Liver (tissue), 9 donors: ENCODE data around the gene GZMM. TPM values are rescaled to one million over a fixed set of nuclear protein-coding genes. Genes with fewer than 3 reads are reported as not detected.

Experiments used
- DNase-seq: peaks from one replicate; pipeline ENCODE4 v3.0.0-alpha.2; 2017; ENCODE audit warnings: low spot score
- H3K27ac ChIP-seq, 2 donors: one replicate each; pipeline ENCODE4 v1.7.0; 2013; ENCODE audit warnings: inconsistent platforms in 2 of 2, low read length in 2 of 2, control low read depth in 1 of 2, low read depth in 1 of 2, mild to moderate bottlenecking in 1 of 2
- H3K27me3 ChIP-seq, 4 donors: one replicate each; pipeline versions ENCODE4 v1.6.1 to v1.7.0; 2013; ENCODE audit warnings: low read length in 3 of 4, inconsistent platforms in 1 of 4, mild to moderate bottlenecking in 1 of 4, moderate library complexity in 1 of 4; ENCODE audit not compliant: control insufficient read depth in 4 of 4, insufficient read depth in 4 of 4
- H3K36me3 ChIP-seq, 4 donors: one replicate each; pipeline versions ENCODE4 v1.6.1 to v1.7.0; 2013; ENCODE audit warnings: low read length in 3 of 4, mild to moderate bottlenecking in 3 of 4, low read depth in 1 of 4, moderate library complexity in 1 of 4; ENCODE audit not compliant: control insufficient read depth in 4 of 4, insufficient read depth in 3 of 4
- H3K4me1 ChIP-seq, 4 donors: one replicate each; pipeline versions ENCODE4 v1.6.1 to v1.7.0; 2013; ENCODE audit warnings: low read length in 3 of 4, mild to moderate bottlenecking in 3 of 4, moderate library complexity in 1 of 4; ENCODE audit not compliant: control insufficient read depth in 4 of 4, insufficient read depth in 4 of 4
- H3K4me3 ChIP-seq, 3 donors: one replicate each; pipeline versions ENCODE4 v1.6.1 to v1.7.0; 2013; ENCODE audit warnings: low read length in 3 of 3, control low read depth in 1 of 3, low read depth in 1 of 3, mild to moderate bottlenecking in 1 of 3
- H3K9ac ChIP-seq, 2 donors: one replicate each; pipeline ENCODE4 v1.7.0; 2013; ENCODE audit warnings: low read length in 2 of 2, mild to moderate bottlenecking in 2 of 2, moderate library complexity in 2 of 2, control low read depth in 1 of 2, low read depth in 1 of 2
- H3K9me3 ChIP-seq, 4 donors: one replicate each; pipeline versions ENCODE4 v1.6.1 to v1.7.0; 2013; ENCODE audit warnings: low read length in 3 of 4; ENCODE audit not compliant: control insufficient read depth in 4 of 4
- EGR1 ChIP-seq, 2 donors: IDR thresholded peaks; 2 replicates each; pipeline ENCODE4 v1.6.1; 2016 to 2018; ENCODE audit warnings: antibody characterized with exemption in 2 of 2, low read depth in 2 of 2
- FOXA1 ChIP-seq: IDR thresholded peaks from 2 replicates; pipeline ENCODE4 v1.6.1; 2016; ENCODE audit warnings: antibody characterized with exemption
- FOXA2 ChIP-seq: IDR thresholded peaks from 2 replicates; pipeline ENCODE4 v1.6.1; 2016; ENCODE audit warnings: antibody characterized with exemption
- GABPA ChIP-seq, 2 donors: IDR thresholded peaks in 1 of 2; conservative IDR thresholded peaks in 1 of 2; 2 replicates each; pipeline ENCODE4 v1.6.1; 2016; ENCODE audit warnings: antibody characterized with exemption in 2 of 2, mild to moderate bottlenecking in 1 of 2, moderate library complexity in 1 of 2
- HNF4A ChIP-seq, 2 donors: conservative IDR thresholded peaks; 2 replicates each; pipeline ENCODE4 v1.6.1; 2016; ENCODE audit warnings: antibody characterized with exemption in 2 of 2, mild to moderate bottlenecking in 2 of 2
- HNF4G ChIP-seq: IDR thresholded peaks from 2 replicates; pipeline ENCODE4 v1.6.1; 2016; ENCODE audit warnings: antibody characterized with exemption
- JUND ChIP-seq, 2 donors: IDR thresholded peaks; 2 replicates each; pipeline ENCODE4 v1.6.1; 2016; ENCODE audit warnings: antibody characterized with exemption in 2 of 2
- NR2F2 ChIP-seq: IDR thresholded peaks from 2 replicates; pipeline ENCODE4 v1.6.1; 2016; ENCODE audit warnings: antibody characterized with exemption
- RAD21 ChIP-seq, 2 donors: IDR thresholded peaks; 2 replicates each; pipeline ENCODE4 v1.6.1; 2016; ENCODE audit warnings: antibody characterized with exemption in 2 of 2, mild to moderate bottlenecking in 2 of 2
- RXRA ChIP-seq, 2 donors: IDR thresholded peaks; 2 replicates each; pipeline ENCODE4 v1.6.1; 2017 to 2018; ENCODE audit warnings: antibody characterized with exemption in 2 of 2, mild to moderate bottlenecking in 1 of 2
- SP1 ChIP-seq: IDR thresholded peaks from 2 replicates; pipeline ENCODE4 v1.6.1; 2018; ENCODE audit warnings: antibody characterized with exemption, mild to moderate bottlenecking
- TAF1 ChIP-seq: conservative IDR thresholded peaks from 2 replicates; pipeline ENCODE4 v1.6.1; 2016; ENCODE audit warnings: antibody characterized with exemption, mild to moderate bottlenecking
- YY1 ChIP-seq: IDR thresholded peaks from 2 replicates; pipeline ENCODE4 v1.6.1; 2016; ENCODE audit warnings: antibody characterized with exemption, mild to moderate bottlenecking
- WGBS: extraction: QIAGEN DNeasy Blood & Tissue Kit; methylation state at CpG from one replicate; pipeline ENCODE4 v1.1.7; 2013; 5-methylcytosine and 5-hydroxymethylcytosine counted together
- polyA plus RNA-seq, 2 donors: library from polyadenylated mRNA; stranded (reverse) in 1 of 2; unstranded in 1 of 2; fragments of 200-250 nt in 1 of 2; fragments of >200 nt in 1 of 2; fragmentation: Nextera tagmentation in 1 of 2; extraction: Ambion mirVana in 1 of 2; gene quantifications; one replicate each; pipeline versions ENCODE4 v1.2.1 to v1.2.3, GENCODE V29; 2013 to 2015
- total RNA-seq, 2 donors: library from RNA; depleted of rRNA; stranded (reverse); fragments of >200 nt; gene quantifications; one replicate each; pipeline ENCODE4 v1.2.3, GENCODE V29; 2014
- TF ChIP-seq, protein P1 (sequence below): IDR thresholded peaks from 2 replicates; pipeline ENCODE4 v1.6.1; 2016; ENCODE audit warnings: antibody characterized with exemption
- TF ChIP-seq, protein P2 (sequence below): IDR thresholded peaks from 2 replicates; pipeline ENCODE4 v1.6.1; 2016; ENCODE audit warnings: antibody characterized with exemption, mild to moderate bottlenecking
- TF ChIP-seq, protein P3 (sequence below): fragments of 150-350 bp; IDR thresholded peaks from 2 replicates; pipeline ENCODE4 v1.5.1; 2017; ENCODE audit warnings: improper control_type of control experiment, low read depth, low read length; ENCODE audit not compliant: missing input control
- TF ChIP-seq, protein P4 (sequence below): IDR thresholded peaks from 2 replicates; pipeline ENCODE4 v1.6.1; 2016; ENCODE audit warnings: antibody characterized with exemption
- TF ChIP-seq, protein P5 (sequence below): IDR thresholded peaks from 2 replicates; pipeline ENCODE4 v1.6.1; 2016; ENCODE audit warnings: antibody characterized with exemption
- donor health status: healthy.
- donor health status: healthy.
- donor health status: healthy.
- donor health status: healthy.
- donor health status: healthy.

The GZMM gene
- total and polyA plus RNA-seq, 4 donors: 0.28 to 1.3 (median 1.1) TPM

DNA sequence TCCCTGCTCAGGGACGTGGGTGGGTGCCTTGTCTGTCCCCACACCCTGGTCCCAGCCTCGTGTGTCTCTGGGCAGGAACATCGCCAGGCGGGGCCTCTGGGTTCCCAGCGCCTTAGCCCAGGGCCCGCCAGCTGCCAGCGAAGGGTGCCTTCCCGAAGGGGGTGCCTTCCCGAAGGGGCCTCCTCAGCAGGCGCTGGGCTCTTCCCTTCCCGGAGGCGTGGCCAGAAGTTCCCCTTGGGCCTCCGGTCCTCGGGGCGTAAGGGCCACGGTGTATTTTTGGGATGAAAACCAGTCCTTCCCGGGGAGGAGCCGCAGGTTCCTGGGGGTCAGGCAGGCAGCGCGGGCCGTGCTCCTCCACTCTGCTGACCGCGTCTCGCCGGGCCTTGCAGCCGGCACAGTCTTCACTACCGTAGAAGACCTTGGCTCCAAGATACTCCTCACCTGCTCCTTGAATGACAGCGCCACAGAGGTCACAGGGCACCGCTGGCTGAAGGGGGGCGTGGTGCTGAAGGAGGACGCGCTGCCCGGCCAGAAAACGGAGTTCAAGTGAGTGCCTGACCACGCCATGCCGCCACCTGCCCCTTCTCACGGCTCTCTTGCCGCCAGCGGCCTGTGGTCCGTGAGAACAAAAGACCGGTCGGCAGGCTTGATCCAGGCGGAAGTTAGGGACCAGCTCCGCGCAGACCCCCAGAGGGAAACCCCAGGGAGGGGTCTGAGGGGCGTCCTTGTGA is 35.4 kb downstream of the GZMM start:
- Histone ChIP-seq H3K36me3 (peaks cover 9 to 24% (median 13%) of the 10 kb centered on the region in 4 donors), H3K9ac (no peak overlapping the region)
- DNase-seq: no peak

More for the DNA sequence above, 35.4 kb downstream of the GZMM start:
- Histone ChIP-seq H3K4me3 (no peak overlapping the region), H3K27me3 (no peaks in the 10 kb centered on the region), H3K27ac (no peak overlapping the region), H3K4me1 (peaks cover 18 to 21% (median 20%) of the 10 kb centered on the region in 4 donors), H3K9me3 (no peaks in the 10 kb centered on the region)
- TF ChIP-seq SP1: no peak
- TF ChIP-seq, protein P1, sequence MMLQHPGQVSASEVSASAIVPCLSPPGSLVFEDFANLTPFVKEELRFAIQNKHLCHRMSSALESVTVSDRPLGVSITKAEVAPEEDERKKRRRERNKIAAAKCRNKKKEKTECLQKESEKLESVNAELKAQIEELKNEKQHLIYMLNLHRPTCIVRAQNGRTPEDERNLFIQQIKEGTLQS: no peak
- no peak for TF ChIP-seq HNF4A (conservative IDR thresholded peaks at IDR 0.05)
- TF ChIP-seq, protein P2, sequence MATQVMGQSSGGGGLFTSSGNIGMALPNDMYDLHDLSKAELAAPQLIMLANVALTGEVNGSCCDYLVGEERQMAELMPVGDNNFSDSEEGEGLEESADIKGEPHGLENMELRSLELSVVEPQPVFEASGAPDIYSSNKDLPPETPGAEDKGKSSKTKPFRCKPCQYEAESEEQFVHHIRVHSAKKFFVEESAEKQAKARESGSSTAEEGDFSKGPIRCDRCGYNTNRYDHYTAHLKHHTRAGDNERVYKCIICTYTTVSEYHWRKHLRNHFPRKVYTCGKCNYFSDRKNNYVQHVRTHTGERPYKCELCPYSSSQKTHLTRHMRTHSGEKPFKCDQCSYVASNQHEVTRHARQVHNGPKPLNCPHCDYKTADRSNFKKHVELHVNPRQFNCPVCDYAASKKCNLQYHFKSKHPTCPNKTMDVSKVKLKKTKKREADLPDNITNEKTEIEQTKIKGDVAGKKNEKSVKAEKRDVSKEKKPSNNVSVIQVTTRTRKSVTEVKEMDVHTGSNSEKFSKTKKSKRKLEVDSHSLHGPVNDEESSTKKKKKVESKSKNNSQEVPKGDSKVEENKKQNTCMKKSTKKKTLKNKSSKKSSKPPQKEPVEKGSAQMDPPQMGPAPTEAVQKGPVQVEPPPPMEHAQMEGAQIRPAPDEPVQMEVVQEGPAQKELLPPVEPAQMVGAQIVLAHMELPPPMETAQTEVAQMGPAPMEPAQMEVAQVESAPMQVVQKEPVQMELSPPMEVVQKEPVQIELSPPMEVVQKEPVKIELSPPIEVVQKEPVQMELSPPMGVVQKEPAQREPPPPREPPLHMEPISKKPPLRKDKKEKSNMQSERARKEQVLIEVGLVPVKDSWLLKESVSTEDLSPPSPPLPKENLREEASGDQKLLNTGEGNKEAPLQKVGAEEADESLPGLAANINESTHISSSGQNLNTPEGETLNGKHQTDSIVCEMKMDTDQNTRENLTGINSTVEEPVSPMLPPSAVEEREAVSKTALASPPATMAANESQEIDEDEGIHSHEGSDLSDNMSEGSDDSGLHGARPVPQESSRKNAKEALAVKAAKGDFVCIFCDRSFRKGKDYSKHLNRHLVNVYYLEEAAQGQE: no peak
- TF ChIP-seq, protein P3, sequence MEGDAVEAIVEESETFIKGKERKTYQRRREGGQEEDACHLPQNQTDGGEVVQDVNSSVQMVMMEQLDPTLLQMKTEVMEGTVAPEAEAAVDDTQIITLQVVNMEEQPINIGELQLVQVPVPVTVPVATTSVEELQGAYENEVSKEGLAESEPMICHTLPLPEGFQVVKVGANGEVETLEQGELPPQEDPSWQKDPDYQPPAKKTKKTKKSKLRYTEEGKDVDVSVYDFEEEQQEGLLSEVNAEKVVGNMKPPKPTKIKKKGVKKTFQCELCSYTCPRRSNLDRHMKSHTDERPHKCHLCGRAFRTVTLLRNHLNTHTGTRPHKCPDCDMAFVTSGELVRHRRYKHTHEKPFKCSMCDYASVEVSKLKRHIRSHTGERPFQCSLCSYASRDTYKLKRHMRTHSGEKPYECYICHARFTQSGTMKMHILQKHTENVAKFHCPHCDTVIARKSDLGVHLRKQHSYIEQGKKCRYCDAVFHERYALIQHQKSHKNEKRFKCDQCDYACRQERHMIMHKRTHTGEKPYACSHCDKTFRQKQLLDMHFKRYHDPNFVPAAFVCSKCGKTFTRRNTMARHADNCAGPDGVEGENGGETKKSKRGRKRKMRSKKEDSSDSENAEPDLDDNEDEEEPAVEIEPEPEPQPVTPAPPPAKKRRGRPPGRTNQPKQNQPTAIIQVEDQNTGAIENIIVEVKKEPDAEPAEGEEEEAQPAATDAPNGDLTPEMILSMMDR: no peak
- TF ChIP-seq, protein P4, sequence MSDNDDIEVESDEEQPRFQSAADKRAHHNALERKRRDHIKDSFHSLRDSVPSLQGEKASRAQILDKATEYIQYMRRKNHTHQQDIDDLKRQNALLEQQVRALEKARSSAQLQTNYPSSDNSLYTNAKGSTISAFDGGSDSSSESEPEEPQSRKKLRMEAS: no peak
- TF ChIP-seq FOXA2: no peak
- TF ChIP-seq, protein P5, sequence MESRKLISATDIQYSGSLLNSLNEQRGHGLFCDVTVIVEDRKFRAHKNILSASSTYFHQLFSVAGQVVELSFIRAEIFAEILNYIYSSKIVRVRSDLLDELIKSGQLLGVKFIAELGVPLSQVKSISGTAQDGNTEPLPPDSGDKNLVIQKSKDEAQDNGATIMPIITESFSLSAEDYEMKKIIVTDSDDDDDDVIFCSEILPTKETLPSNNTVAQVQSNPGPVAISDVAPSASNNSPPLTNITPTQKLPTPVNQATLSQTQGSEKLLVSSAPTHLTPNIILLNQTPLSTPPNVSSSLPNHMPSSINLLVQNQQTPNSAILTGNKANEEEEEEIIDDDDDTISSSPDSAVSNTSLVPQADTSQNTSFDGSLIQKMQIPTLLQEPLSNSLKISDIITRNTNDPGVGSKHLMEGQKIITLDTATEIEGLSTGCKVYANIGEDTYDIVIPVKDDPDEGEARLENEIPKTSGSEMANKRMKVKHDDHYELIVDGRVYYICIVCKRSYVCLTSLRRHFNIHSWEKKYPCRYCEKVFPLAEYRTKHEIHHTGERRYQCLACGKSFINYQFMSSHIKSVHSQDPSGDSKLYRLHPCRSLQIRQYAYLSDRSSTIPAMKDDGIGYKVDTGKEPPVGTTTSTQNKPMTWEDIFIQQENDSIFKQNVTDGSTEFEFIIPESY: no peak
- TF ChIP-seq YY1: no peak
- TF ChIP-seq RAD21 (IDR thresholded peaks at IDR 0.05): no peak
- TF ChIP-seq TAF1: no peak
- no peak for TF ChIP-seq EGR1 (IDR thresholded peaks at IDR 0.05; ENCODE audit: low read depth in 2 of 2)
- TF ChIP-seq GABPA (IDR thresholded peaks at IDR 0.05 in 1 of 2, conservative IDR thresholded peaks at IDR 0.05 in 1 of 2): no peak
- no peak for TF ChIP-seq RXRA (IDR thresholded peaks at IDR 0.05)
- TF ChIP-seq JUND (IDR thresholded peaks at IDR 0.05): no peak
- no peak for TF ChIP-seq NR2F2
- TF ChIP-seq FOXA1: no peak
- TF ChIP-seq HNF4G: no peak
- WGBS: 95% methylated on average over 46 of the region's 46 CpGs
